Hindlimb muscle (tissue), 1 donor: Measurements from ENCODE around the gene ZDHHC19. TPM values are rescaled to one million over a fixed set of nuclear protein-coding genes. Genes with fewer than 3 reads are reported as not detected.
"Not testable (repeated sequence)": the region's sequence is repeated elsewhere in the genome, so short reads cannot be mapped to it uniquely, and the experiment has no call there.

Source experiments
- DNase-seq: peaks from one replicate; pipeline ENCODE4 v3.0.0-alpha.2; 2013
- polyA plus RNA-seq: library from polyadenylated mRNA; unstranded; fragments of 120-200 nt; gene quantifications from one replicate; pipeline ENCODE4 v1.2.1, GENCODE V29; 2013; ENCODE audit not compliant: insufficient read length

Gene ZDHHC19
- 0.27 TPM for polyA plus RNA-seq

GRCh38 chr3:196210673-196211556 is at the start of gene ZDHHC19:
Gene ZDHHC19, minus strand, starts transcription at chr3:196211400. Its CDS starts 85 bp downstream, at chr3:196211315.
- no peak for DNase-seq

GRCh38 chr3:196260784-196261183 is 49.6 kb upstream of the ZDHHC19 start:
- DNase-seq: no peak

GRCh38 chr3:196255776-196256175 is 44.6 kb upstream of the ZDHHC19 start:
- DNase-seq: no peak

GRCh38 chr3:196254376-196255283 is 43.4 kb upstream of the ZDHHC19 start:
- DNase-seq: no peak

GRCh38 chr3:196251918-196252317 is 40.7 kb upstream of the ZDHHC19 start:
- DNase-seq: no peak

GRCh38 chr3:196246612-196247308 is 35.6 kb upstream of the ZDHHC19 start:
- no peak for DNase-seq

- DNase-seq: not testable (repeated sequence)
These were observed 33.0 kb upstream of the ZDHHC19 start for GRCh38 chr3:196244166-196244565.

- DNase-seq: no peak
These were observed 30.5 kb upstream of the ZDHHC19 start for GRCh38 chr3:196241704-196242103.

GRCh38 chr3:196240424-196240823 is 29.2 kb upstream of the ZDHHC19 start:
- no peak for DNase-seq

GRCh38 chr3:196238612-196239560 is 27.7 kb upstream of the ZDHHC19 start:
- no peak for DNase-seq

- DNase-seq: no peak
These were observed 26.0 kb upstream of the ZDHHC19 start for GRCh38 chr3:196237203-196237602.

GRCh38 chr3:196236223-196236622 is 25.0 kb upstream of the ZDHHC19 start:
- DNase-seq: no peak

- DNase-seq: no peak
These were observed 24.4 kb upstream of the ZDHHC19 start for GRCh38 chr3:196235452-196236122.

GRCh38 chr3:196232882-196233251 is 21.7 kb upstream of the ZDHHC19 start:
- DNase-seq: no peak

- DNase-seq: no peak
These were observed 21.1 kb upstream of the ZDHHC19 start for GRCh38 chr3:196232154-196232881.

GRCh38 chr3:196227629-196228493 is 16.7 kb upstream of the ZDHHC19 start:
- no peak for DNase-seq

- DNase-seq: no peak
These were observed 15.9 kb upstream of the ZDHHC19 start for GRCh38 chr3:196227121-196227561.

- no peak for DNase-seq
These were observed 14.7 kb upstream of the ZDHHC19 start for GRCh38 chr3:196225763-196226364.

- DNase-seq: no peak
These were observed 13.9 kb upstream of the ZDHHC19 start for GRCh38 chr3:196225086-196225485.
